Measurements from ENCODE around the gene OXLD1.
"Not testable (repeated sequence)": the region's sequence is repeated elsewhere in the genome, so short reads cannot be mapped to it uniquely, and the experiment has no call there.

The OXLD1 gene

GRCh38 chr17:81648707-81649085 is 17.7 kb downstream of the OXLD1 start:
- no peak for DNase-seq

- no peak for DNase-seq
Observed at GRCh38 chr17:81648013-81648706, 18.2 kb downstream of the OXLD1 start.

- DNase-seq = no peak
Observed at GRCh38 chr17:81647640-81648012, 18.8 kb downstream of the OXLD1 start.

GRCh38 chr17:81646869-81647600 is 19.4 kb downstream of the OXLD1 start:
- DNase-seq = no peak

DNA sequence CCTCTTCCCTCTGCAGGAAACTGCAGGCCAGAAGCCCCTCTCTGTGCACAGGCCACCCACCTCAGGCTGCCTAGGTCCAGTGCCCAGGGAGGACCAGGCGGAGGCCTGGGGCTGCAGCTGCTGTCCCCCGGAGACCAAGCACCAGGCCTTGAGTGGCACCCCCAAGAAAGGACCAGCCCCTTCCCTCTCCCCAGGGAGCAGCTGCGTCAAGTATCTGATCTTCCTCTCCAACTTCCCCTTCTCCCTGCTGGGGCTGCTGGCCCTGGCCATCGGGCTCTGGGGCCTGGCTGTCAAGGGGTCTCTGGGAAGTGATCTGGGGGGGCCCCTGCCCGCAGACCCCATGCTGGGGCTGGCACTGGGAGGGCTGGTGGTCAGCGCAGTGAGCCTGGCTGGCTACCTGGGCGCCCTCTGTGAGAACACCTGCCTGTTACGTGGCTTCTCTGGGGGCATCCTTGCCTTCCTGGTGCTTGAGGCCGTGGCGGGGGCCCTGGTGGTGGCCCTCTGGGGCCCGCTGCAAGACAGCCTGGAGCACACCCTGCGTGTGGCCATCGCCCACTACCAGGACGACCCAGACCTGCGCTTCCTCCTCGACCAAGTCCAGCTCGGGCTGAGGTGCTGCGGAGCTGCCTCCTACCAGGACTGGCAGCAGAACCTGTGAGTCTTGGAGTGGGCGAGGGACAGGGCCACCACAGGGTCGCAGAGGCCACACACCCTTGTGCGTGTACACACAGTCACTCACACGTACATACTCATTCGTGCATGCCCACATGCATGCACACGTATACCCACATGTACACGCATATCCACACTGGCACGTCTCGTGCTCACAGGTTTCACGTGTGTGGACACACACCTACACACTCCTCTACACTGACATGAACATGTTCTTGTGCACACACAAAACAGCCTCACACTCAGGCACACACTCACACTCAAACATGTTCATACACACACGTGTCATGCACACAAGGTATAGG is 21.1 kb downstream of the OXLD1 start:
- DNase-seq = no peak

DNA sequence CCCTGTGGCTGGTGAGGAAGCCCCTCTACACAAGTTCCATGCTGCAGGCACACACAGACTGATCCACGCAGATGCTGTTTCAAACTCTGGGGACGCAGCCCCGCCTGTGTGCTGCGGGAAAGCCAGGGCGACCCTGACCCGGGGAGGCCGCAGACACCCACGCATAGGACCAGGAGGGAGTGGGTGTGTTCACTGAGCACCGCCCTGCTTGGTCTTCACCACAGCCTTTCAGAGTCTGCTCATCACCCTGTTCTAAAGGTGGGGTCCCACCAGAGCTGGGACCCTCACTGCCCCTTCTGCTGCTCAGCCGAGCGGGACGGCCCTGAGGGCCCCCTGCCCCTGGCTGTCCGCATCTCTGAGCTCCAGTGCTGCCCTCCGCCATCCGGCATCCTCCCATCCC is 21.9 kb downstream of the OXLD1 start:
- DNase-seq = no peak

- no peak for DNase-seq
Observed at GRCh38 chr17:81641825-81642489, 24.4 kb downstream of the OXLD1 start.

DNA sequence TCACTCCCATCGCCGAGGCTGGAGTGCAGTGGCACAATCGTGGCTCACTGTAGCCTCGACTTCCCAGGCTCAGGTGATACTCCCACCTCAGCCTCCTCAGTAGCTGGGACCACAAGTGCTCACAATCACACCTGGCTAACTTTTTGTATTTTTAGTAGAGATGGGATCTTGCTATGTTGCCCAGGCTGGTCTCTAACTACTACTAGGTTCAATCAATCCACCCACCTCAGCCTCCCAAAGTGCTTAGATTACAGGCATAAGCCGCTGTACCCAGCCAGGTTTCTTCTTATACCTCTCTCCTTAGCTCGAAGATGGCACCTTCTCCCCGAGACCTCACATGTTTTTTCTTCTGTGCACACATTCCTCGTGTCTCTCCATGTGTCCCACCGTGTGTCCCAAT is 26.4 kb downstream of the OXLD1 start:
- DNase-seq = no peak

GRCh38 chr17:81638683-81639082 is 27.7 kb downstream of the OXLD1 start:
- no peak for DNase-seq

- peak; percentile 62 for DNase-seq
Observed at GRCh38 chr17:81636505-81637288, 29.7 kb downstream of the OXLD1 start, which contains the start of the genes NPLOC4 and TSPAN10. NPLOC4 (minus strand) TSS chr17:81637112; CDS start chr17:81636930, 182 bp downstream. TSPAN10 (plus strand) TSS chr17:81637196; CDS start chr17:81642413, 5,217 bp downstream.

GRCh38 chr17:81635973-81636504 is 30.4 kb downstream of the OXLD1 start:
- DNase-seq = no peak

DNA sequence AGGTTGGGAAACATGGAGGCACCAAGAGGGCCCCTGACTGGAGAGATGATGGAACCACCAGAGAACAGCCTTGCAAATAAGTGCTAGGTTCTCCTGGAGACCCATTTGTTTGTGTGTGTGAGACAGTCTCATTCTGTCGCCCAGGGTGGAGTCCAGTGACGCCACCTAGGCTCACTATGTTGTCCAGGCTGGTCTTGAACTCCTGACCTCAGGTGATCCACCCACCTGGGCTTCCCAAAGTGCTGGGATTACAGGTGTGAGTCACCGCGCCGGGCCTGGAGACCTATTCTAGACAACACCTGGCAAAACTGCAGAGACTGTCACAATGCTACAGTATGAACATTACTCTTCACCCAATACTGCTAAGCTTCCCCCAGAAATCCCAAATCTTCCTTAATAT is 31.0 kb downstream of the OXLD1 start:
- no peak for DNase-seq

GRCh38 chr17:81631482-81631881 is 34.9 kb downstream of the OXLD1 start:
- no peak for DNase-seq

DNA sequence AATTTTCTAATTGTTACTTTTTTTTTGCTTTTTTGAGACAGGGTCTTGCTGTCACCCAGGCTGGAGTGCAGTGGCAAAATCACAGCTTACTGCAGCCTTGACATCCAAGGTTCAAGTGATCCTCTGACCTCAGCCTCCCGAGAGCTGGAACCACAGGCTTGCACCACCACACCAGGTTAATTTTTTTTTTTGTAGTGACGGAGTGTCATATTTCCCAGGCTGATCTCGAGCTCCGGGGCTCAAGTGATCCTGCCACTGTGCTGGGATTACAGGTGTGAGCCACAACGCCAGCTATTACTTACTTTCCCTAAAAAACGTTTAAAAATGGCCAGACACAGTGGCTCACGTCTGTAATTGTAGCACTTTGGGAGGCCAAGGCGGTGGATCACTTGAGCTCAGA is 36.1 kb downstream of the OXLD1 start:
- no peak for DNase-seq

DNA sequence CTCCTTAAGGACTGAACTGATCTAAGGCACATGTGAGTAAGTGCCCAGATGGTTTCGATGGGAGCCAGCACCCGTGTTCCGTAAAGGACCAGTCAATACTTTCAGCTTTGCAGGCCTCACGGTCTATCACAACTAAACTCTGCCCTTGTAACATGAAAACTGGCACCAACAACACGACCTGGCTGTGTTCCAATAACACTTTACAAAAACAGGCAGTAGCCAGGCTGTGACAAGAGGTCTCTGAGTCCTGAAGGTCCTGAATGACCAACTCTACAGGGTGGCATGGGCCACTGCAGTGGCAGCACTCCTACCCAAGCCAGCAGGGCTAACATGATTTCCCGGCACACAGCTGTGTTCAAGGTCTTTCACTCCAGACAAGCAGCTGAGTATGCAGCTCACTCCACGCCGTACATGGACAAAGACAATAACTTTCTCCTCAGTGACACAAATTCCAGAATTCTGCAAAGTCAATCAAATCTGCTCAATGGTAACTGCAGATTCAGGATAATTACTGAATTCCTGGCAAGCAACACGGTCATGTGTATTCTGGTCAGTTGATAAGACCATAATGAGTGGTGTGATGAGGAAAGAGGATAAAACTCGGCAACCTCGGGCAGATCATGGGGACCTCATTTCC is 44.8 kb downstream of the OXLD1 start:
- no peak for DNase-seq

DNA sequence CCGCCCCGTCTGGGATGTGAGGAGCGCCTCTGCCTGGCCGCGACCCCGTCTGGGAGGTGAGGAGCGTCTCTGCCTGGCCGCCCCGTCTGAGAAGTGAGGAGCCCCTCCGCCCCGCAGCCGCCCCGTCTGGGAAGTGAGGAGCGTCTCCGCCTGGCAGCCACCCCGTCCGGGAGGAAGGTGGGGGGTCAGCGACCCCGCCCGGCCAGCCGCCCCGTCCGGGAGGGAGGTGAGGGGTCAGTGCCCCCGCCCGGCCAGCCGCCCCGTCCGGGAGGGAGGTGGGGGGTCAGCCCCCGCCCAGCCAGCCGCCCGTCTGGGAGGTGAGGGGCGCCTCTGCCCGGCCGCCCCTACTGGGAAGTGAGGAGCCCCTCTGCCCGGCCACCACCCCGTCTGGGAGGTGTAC is 48.1 kb downstream of the OXLD1 start:
- not testable (repeated sequence) for DNase-seq

DNA sequence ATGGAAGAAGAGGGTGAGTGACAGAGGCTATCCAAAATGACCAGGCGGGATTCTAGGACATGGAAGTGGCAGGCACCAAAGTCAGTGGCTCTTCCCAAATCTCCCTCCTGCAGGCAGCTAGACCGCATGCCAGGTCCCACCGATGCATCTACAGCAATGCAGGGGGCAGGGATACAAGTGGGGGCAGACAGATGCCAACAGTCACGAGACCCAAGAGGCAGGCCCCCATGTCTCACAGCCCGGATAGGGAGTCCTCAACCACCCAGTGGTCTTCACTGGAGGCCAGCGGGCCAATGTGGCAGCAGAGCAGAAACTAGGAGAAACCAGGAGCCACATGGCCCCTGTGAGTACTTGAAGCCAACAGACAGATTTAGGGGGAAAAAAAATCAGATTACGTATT is 49.5 kb downstream of the OXLD1 start:
- no peak for DNase-seq

DNA sequence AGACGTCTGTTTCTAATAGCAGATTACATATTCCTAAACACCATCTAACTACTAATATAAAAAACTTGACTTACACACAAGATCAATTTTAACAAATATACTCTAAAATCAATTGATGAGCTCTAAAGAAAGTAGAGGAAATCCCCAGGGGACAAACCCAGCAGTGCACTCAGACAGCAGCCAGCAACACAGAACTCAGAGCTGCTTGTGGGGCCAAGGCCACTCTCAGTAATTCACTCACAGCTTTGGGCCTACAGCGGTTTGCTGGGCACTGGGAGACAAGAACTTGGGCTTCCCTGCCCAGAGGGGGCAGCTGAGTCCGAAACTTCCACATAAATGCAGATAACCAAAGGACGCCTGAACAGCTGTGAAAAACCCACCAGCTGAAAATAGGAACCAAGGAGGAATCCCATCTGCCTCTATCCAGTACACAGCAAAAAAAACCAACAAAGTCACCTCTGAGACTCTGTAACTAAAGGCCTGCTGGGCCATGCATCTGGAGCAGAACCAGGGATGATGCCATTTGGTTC is 50.9 kb downstream of the OXLD1 start:
- no peak for DNase-seq
